GM19372 (cell line): ENCODE results near the gene HSFX3.
"Not testable (repeated sequence)": the region's sequence is repeated elsewhere in the genome, so short reads cannot be mapped to it uniquely, and the experiment has no call there.

Experiments
- ATAC-seq: cut with Tn5 transposase; IDR thresholded peaks from one replicate; pipeline ENCODE4 v1.9.1; 2021; ENCODE audit warnings: mild to moderate bottlenecking, low read depth, moderate library complexity; ENCODE audit not compliant: unreplicated experiment

Gene HSFX3

DNA sequence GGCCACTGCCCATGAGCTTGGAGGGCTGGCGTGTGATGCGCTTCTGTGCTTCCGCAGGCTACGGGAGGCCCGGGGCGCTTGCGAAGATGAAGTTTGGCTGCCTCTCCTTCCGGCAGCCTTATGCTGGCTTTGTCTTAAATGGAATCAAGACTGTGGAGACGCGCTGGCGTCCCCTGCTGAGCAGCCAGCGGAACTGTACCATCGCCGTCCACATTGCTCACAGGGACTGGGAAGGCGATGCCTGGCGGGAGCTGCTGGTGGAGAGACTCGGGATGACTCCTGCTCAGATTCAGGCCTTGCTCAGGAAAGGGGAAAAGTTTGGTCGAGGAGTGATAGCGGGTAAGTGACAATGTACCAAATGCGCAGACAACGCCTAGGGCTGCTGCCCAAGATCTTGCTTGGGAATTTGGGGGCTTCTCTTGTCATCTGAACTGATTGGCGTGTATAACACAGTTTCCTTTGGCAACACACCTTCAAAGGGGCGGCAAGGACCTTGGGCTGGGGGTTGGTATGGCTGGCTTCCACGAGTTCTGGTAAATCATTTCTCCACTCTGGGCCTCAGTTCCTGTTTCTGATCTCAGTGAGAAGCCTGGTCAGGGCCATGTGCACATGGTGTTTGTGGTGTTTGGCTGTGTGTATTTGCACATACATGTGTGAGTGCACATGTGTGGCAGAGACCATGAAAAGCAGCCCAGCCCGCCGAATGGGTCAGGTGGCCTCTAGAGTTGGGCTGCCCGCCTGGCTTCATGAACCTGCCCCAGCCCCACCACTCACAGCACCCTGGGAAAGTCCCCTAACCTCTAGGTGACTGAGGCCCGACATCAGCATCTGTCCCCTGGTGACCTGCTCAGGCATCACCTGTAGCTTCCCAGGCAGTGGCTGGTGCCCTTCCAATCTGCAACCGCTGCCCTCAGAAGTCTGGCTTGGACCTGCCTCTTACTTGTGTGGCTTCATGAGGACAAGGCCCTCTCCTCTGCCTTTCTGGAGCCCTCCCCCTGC is 3.9 kb downstream of the HSFX3 start:
- ATAC-seq: not testable (repeated sequence)

DNA sequence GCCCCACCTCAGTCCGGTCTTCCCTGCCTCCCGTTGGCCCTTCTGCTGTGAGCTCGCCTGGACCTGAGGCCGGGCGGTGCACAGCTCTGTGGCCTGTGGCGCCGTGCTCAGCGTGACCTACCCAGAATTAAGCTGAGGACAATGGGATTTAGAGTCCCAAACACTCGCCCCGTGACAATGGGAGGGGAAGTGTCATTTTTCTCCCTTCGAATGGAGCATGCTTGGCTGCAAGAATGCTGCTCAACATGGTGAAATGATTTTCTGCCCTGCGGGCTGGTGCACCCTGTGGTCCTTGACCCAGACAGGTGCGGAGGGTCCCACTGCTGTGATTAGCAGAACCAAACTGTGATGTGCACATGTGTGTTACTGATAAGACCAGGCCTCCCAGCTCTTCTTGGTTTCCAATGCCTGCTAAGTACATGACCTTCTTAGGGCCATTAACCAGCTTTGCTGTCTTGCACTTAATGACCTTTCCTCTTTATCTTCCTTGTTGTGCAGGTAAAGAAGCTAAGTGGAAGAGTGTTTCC is 8.1 kb downstream of the HSFX3 start:
- no peak for ATAC-seq

DNA sequence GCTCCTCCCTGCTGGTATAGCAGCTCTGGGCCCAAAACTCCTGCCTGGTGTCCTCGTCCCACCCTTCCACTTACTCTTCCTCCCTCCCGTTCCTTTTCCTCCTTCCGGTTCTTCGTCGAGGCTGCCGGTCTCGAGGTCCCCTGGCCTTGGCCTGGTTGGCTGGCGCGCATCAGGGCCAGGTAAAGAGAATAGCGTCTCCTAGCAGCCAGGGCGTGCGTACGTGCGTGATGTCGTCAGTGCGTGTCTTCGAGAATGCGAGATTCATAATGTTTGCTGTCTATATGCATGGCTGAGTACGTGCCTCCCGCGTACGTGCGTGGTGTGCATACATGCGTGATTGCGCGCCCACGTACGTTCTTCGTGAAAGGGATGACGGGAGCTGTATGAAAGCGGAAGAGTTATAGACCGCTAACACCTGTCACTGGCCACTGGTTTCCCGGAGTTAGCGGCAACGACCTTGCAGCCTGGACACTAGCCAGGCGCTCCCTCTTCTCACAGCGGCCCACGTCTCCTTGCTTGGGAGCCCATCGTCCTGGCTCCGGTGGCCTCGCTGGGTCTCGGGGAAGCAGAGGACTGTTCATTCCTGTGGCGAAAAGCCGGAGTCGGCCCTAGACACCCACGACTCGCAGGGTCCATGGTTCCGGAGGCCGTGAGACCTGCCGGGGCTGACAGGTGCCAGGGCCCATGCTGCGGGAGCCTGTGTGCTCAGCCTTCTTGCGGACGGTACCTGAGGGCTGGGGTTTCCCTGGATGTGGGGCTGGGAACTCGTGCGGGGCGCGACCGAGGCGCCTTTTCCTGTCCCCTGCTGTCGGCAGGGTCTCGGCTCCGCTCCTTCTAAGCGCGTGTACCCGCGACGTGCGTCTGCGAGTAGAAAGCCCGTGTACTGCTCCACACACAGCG is 8.9 kb downstream of the HSFX3 start, which contains the start of gene EOLA1:
TSS of gene EOLA1 (plus strand) at position 392 of the 900 bp plus-strand sequence. CDS start 4,619 bp downstream, outside the sequence.
- peak; percentile 72 for ATAC-seq

DNA sequence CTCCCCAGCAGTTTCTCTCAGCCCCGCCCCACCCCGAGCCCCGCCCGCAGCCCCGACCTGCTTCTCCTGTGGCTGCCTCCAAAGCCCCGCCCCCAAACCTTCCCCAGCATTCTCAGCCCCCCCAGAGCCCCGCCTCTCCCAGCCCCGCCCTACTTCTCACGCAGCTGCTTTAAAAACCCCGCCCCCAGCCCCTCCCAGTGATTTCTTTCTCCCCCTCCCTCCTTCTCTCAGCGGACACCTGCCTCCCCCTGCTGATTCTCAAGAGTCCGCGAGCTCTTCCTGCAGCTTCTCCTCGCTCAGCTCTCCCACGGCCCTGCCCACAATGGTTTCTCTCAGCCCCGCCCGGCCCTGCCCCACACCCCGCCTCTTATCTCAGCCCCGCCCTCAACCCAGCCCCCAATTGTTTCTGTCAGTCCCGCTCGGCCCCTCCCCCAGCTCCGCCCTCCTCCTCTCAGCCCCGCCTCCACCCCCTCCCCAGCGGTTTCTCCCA is 9.5 kb downstream of the HSFX3 start:
- peak; percentile 20 for ATAC-seq

DNA sequence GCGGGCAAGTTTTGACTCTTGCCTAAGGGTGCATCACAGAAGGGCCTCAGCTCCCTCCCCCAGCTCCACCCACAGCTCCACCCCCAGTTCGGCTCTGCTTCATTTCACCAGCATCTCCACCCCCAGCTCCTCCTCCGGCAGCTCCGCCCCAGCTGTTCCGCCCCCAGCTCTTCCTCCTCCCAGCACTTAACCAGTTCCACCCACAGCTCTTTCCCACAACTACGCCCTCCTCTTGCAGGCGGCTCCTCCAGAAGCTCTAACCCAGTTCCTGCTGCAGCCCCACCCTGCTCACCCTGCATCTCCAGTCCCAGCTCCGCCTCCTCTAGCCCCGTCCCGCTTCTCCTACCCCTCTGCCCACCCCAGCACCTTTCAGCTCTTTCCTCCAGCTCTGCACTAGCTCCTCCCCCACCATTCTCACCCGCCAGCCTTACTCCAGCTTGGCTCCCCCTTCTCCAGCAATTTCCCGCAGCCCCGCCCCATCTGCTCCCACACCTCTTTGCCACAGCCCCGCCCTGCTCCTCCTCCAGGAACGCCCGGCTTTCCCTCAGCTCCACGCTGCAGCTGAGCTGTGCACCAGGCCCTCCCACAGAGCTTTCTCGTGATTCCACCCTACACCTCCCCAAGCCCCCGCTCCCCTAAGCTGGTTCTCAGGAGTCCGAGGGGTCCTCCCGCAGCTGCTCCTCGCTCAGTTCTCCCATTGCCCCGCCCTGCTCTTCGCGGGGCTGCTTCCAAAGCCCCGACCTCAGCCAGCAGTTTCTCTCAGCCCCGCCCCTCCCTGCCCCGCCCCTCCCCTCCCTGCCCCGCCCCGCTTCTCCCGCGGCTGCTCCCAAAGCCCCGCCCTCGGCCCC is 10.2 kb downstream of the HSFX3 start:
- peak; percentile 32 for ATAC-seq

DNA sequence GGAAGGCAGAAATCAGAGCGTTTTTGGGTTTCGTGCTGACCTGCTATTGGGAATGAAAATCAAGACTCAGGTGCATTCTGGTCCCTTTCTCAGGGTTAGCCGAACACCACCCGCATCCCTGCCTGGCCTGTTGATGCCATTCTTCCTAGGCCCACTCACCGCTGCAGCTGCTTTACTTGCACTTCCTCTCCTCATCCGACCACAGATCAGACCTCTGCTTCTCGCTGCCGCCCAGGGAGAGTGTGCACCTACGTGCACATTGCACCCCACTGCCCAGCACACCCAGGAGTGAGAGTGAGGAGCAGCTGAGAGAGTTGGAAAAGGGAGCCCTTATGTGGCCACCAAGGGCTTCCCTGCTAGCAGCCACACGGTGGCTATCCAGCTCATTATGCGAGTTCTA is 12.2 kb downstream of the HSFX3 start:
- not testable (repeated sequence) for ATAC-seq

DNA sequence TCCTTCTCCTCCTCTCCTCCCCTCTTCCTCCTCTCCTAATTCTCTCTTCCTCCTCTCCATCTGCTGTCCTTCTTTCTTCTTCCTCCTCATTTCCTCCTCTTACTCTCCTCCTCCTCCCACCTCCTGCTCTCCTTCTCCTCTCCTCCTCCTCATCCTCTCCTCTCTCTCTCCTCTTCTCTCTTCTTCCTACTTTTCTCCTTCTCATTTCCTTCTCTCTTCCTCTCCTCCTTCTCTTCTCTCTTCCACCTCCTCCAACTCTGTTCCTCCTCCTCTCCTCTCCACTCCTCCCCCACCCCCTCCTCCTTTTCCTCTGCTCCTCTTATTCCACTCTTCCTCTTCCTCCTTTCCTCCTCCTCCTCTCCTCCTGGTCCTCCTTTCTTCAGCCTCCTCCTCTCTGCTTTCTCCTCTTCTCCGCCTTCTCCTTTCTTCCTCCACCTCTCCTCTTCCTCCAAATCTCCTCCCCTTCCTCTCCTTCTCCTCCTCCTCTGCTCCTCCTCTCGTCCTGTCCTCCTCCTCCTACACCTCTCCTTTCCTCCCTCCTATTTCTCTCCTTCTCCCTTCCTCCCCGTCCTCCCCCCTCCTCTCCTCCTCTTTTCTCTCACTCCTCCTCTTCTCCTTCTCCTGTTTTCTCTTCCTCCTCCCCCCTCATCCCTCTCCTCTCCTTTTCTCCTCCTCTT is 14.7 kb downstream of the HSFX3 start:
- not testable (repeated sequence) for ATAC-seq

DNA sequence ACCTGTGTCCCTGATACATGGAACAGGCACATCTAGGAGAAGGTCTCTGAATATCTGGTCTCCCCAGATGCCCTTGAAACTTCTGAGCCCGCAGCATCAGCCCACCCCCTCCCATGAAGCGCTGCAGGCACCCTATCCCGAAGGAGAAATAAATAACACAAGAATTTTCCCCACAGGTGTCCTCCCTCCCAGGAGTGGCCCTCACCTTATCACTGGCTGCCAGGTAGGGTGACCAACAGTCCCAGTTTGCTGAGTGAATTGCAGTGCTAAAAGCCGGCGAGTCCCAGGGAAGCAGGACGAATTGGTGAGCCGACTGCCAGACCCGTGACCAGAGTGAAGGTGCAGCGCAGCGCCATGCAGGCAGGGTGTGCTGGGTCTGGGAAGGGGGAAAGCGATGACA is 15.7 kb downstream of the HSFX3 start:
- ATAC-seq: not testable (repeated sequence)

DNA sequence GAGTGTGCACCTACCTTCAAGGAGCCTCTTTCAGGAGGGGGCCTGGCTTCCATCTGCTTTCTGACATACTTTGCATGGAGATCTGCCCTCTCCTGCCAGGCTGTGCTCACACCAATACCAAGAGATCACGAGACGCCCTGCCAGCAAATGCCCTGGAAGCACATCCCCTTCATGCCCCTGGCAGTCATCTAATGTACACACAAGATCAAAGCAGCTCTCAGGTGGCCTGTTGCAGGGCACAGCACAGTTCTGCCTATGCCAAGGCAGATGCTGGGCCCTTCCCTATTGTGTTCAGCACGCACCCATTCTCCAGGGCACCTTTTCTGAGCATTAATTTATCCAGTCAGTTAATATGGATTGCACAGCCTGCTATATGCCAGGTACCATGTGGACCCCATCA is 16.9 kb downstream of the HSFX3 start:
- not testable (repeated sequence) for ATAC-seq

DNA sequence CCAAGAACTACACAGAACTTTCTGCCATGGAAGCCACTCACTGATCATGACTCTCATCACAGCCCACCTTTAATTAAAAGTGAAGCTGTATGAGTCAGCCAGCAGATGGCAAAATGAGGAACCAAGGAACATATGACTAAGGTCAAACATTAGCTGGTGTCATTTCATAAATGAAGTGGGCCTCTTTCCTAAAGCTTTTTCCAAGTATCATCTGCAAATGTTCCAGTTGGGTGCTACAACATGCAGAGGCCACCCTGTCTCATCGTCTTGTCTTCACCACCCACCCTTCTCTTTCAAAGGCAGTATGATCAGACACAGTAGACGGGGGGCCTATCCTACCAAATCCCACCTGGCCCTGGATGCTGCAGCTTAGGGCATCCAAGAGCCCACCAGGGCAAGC is 18.1 kb downstream of the HSFX3 start:
- peak; percentile 59 for ATAC-seq

DNA sequence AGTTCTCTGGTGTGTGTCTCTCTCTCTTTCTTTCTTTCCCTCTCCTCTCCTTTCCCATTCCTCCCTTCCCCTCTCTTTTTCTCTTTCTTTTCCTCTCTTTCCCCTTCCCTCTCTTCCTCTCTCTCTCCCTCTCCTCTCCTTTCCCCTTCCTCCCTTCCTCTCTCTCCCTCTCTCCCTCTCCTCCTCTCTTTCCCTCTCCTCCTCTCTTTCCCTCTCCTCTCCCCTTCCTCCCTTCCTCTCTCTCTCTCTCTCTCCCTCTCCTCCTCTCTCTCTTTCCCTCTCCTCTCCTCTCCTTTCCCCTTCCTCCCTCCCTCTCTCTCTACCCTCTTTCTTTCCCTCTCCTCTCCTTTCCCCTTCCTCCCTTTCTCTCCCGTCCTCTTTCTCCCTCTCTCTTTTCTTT is 21.3 kb downstream of the HSFX3 start:
- ATAC-seq: no peak

DNA sequence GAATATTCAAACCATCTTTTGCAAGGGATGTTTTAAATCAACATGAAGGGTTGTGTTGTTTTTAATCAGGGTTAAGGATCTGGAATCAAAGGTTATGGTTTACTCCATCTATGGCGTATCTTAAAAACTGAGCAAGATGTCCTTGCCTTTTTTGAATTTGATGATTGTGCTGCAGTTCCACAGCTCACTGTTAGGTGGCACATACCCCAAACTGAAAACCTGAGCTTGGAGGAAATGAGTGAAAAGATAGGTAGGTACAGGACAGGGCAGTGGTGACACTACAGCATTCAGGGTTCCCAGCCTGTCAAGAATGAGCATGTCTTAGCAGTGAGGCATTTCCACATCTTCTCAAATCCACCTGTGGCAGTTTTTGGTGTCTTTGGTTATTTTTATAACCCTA is 22.0 kb downstream of the HSFX3 start:
- no peak for ATAC-seq

DNA sequence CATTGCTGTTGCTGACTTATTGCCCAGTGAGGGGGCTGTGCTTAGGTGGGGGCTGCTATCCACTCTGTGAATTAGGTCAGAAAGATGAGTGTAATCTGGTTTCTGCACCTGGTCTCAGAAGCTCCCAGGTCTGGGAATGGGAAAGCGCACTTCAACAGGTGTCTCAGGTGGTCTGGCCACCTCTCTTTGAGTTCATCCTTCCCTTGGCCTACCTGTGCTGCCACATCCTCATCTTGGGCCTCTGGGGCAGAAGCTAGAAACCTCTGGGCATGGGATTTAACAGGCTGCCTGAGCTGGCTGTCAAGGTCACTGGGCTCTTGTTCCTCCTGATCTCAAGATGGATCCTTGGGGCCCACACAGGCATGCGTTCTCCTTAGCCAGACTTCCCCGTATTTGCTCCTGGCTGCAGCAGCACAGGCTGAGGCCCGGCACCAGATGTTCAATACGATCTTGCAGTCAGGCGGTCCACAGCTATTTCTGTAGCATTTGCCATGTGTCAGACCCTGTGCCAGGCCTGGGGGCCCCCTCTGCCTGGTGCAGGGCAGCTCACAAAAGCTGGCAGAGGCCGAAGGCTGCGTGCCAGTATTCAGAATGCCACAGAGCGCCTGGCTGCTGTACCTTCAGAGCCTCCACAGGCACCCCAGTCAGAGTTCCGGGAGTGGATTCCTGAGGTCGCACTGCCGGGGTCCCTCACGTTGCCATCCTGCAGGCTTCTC is 23.2 kb downstream of the HSFX3 start:
- not testable (repeated sequence) for ATAC-seq

DNA sequence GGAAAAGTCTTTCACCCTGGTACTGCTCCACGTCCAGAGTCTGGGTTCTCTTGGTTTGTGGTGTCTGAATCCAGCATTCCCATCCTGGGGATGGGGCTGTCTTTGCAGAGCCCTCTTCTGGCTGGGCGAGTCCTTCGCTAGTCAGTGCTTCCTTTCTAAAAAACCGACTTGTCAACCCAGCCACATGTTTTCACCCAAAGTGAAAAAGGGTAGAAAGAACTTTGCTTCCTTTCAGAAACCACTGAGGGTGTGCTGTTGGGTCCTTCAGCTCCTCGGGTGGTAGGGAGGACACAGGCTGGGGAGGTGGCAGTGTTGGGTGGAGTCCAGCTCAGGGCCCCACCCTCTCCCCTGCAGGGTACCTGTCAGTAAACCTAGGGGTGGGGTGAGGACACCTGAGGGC is 23.8 kb downstream of the HSFX3 start:
- ATAC-seq: peak; percentile 44

DNA sequence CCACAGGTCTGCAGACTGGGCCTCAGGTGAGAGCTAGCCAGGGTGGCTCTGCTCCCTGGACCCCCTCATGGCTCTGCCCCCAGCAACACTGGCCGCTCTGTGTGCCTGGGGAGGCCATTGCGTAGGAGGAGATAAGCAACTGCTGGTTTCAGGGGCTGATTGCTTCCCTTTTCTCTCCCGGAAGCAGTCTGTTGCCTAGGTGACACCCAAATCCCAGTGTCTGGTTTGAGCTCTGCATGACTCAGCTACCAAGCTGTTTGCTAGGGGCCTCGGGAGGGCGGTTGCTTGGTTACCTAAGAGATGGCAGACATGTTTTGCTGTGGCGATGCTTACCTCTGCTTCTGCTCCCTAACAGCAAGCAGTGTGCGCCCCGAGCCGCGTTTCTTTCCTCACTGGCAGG is 24.3 kb downstream of the HSFX3 start:
- ATAC-seq: peak; percentile 85

DNA sequence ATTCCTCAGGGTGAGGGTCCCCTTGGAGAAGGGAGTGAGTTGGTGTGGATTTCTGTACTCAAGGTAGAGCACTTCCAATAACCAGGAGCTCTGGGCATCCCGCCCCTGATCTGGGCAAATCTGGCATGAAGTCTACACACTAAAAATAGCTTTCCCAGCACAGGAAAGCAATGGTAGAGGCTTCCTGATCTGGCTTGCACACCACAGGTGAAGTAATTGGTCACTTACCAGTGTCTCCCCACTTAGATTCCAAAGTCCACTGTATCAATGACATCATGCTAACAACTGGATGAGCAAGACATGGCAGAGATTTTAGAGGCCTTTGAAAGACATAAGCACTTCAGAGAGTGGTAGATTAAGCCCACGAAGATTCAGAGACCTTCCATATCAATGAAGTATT is 26.8 kb downstream of the HSFX3 start:
- ATAC-seq: no peak

DNA sequence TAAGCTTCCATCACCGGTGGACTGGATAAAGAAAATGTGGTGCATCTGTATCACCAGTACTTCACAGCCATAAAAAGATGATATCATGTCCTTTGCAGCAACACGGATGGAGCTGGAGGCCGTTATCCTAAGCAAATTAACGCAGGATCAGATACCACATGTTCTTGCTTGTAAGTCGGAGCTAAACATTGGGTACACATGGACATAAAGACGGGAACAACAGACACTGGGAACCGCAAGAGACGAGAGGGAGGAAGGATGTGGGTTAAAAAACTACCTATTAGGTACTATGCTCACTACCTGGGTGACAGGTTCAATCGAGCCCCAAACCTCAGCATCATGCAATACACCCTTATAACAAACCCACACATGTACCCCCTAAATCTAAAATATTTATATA is 28.3 kb downstream of the HSFX3 start:
- no peak for ATAC-seq

DNA sequence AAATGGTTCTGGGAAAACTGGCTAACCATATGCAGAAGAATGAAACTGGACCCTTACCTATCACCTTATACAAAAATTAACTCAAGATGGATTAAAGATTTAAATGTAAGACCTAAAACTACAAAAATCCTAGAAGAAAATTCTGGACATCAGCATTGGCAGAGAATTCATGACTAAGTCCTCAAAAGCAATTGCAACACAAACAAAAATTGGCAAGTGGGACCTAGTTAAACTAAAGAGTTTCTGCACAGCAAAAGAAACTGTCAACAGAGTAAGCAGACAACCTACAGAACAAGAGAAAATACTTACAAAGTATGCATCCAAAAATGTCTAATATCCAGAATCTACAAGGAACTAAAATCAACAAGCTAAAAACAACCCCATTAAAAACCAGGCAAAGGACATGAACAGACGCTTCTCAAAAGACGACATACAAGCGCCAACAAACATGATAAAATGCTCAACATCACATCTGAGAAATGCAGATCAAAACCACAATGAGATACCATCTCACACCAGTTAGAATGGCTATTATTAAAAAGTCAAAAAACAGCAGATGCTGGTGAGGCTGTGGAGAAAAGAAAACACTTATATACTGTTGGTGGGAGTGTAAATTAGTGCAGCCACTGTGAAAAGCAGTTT is 29.0 kb downstream of the HSFX3 start:
- not testable (repeated sequence) for ATAC-seq
